Frontal cortex (tissue), 4 donors: ENCODE measurements around the gene MRPL44. TPM values are rescaled to one million over a fixed set of nuclear protein-coding genes. Genes with fewer than 3 reads are reported as not detected.
"Not testable (repeated sequence)": the region's sequence is repeated elsewhere in the genome, so short reads cannot be mapped to it uniquely, and the experiment has no call there.

ENCODE experiments used
- DNase-seq, 2 donors: peaks; one replicate each; pipeline ENCODE4 v3.0.0; 2012; ENCODE audit warnings: low spot score in 2 of 2
- FAIRE-seq: peaks from 2 replicates; lab custom pipeline; 2012; peaks lifted over from hg19 to GRCh38; lab: Jason Lieb, UNC
- total RNA-seq: library from RNA; depleted of rRNA; stranded (reverse); fragments of >200 nt; gene quantifications from one replicate; pipeline ENCODE4 v1.2.3, GENCODE V29; 2014
- donor health status: control.
- donor health status: control.
- donor health status: control.

Gene MRPL44
- total RNA-seq, 1 donor from 2014 or later = 106 TPM

DNA sequence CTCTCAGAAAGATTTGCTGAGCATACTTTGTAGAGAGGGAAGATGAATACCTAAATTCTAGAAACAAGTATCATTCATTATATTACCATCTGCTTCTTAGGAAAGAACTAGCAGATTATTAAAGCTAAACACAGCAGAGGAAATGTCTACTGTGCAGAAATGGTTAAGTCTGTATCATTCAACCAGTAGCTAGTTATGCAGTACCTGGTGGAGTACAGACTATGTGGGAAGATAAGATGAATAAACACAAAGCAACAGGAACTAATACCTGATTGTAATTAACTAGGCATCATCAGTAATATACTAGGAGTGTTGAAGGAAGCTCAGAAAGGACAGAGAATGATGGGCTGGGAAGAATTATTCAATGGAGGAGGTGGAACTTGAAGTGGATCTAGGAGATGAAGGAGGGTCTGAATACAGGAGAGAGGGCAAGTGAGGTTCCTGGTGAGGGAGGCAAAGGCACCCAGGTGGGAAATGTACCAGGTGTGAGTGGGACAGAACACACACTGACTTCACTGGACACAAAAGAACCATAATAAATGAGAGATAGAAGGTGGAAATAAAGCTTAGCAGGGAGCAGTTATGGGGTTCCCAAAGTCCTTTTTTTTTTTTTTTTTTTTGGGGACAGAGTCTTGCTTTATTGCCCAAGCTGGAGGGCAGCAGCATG is 21.7 kb upstream of the MRPL44 start:
- no peak for FAIRE-seq

GRCh38 chr2:223936862-223937326 is 20.4 kb upstream of the MRPL44 start:
- DNase-seq = no peak
- FAIRE-seq = no peak

More for the DNA sequence above, 21.7 kb upstream of the MRPL44 start:
- no peak for DNase-seq

DNA sequence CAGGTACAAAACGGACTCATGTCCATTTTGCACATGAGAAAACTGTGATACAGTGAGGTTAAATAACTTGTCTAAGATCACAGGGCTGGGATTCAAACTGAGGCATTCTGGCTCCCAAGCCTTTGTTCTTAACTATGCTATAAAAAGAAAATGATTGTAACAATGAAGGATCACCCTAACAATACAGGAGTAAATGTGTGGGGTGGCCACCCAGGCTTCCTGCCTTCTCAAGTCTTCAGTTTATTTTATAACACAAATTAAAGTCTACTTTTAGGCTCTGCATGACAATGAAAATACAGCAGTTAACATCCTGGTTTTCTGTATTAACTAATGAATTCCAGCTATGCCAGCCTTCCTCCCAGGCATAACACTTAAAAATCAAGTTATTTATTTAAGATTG is 19.7 kb upstream of the MRPL44 start:
- DNase-seq (no peak), FAIRE-seq (no peak)

- DNase-seq, FAIRE-seq: not testable (repeated sequence)
Measured at GRCh38 chr2:223939438-223939837, 17.8 kb upstream of the MRPL44 start.

DNA sequence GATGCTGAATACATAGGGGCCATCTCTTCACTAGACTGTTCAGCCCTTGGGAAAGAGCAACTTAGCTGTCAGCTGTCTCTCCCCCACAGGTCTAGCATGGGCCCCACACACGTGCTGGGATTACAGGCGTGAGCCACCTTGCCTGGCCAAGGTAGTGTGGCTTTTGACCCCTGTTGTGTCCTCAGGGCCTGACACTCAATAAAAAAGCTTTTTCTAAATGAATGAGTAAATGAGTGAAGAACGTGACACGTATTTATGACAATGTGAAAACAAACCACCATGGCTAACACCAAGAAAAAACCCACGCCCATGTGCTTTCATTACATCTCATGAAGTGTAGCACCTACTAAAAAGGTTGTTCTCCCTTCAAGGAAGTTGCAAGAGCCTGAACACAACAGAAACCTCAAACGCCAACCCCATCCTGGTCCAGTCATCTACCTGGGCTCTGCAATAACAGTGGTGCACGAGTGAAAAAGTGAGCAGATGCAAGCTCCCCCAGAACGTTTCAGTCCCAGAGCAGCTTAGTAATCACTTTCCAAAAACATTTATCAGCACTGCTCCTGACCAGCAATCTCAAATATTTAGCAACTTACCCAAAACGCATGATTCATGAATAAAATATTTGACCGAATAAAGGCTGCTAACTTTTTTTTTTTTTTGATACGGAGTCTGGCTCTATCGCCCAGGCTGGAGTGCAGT is 15.5 kb upstream of the MRPL44 start:
- FAIRE-seq (no peak), DNase-seq (no peak)

DNA sequence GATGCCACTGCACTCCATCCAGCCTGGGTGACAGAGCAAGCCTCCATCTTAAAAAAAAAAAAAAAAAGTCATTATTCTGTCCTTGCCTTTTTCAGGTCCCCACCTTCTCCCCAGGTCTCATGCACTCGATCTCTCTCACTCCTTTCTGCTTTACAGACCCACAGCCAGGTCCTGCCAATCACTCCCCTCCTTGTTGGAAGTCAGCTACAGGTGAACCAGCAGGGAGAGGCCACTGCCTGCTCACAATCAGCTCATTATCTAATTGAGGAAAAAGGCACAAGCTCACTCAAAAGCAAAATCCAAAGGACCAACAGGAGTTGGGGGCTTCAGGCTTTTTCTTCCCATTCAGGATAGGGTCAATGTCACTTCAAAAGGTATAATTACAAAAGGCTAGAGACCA is 14.1 kb upstream of the MRPL44 start:
- no peak for FAIRE-seq
- no peak for DNase-seq

GRCh38 chr2:223943561-223944008 is 13.7 kb upstream of the MRPL44 start:
- DNase-seq = peak; percentile 35 to 39
- no peak for FAIRE-seq

GRCh38 chr2:223944166-223944702 is 13.0 kb upstream of the MRPL44 start:
- DNase-seq (peak; percentile 41 to 50), FAIRE-seq (no peak)

DNA sequence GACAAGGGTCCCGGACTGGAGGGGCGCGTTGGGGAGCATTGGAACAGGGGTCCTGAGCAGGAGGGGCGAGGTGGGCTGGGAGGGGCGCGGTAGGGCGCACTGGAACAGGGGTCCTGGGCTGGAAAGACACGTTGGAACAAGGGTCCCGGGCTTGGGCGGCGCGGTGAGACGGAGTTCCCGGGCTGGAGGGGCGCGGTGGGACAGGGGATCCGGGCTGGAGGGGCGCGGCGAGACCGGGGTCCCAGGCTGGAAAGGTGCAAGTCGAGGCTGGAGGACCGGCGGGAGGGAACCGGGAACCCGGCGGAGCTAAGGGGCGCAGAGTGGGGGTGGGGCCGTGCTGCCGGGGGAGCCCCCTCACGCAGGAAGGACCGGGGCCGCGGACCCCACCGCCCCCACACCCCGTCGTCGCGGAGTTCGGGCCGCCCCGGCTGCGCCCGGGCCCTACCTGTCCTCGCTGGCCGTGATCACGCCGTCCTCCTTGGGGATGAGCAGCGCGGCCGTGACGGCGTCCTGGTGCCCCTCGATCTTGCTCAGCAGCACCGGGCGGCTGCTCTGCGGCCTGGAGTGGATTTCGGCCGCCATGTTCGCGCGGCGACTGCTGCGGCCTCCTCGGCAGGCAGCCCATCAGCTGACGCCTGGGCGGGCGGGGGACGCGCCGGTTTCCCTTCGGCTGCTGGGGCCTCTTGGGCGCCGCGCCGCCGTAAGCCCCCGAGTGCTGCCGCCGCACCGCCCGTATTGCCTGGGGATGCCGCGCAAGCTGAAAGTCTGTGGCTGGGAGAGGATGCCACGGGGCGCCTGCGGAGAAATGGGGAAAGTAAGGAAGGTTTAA is 12.3 kb upstream of the MRPL44 start, which contains the start of gene WDFY1:
Gene WDFY1 (minus strand): TSS at position 633 of the 829 bp plus-strand sequence. CDS start 51 bp downstream, at position 582.
- FAIRE-seq = no peak
- DNase-seq = peak; percentile 97

- DNase-seq (no peak), FAIRE-seq (no peak)
Measured at GRCh38 chr2:223945755-223946154, 11.5 kb upstream of the MRPL44 start.

- DNase-seq (no peak), FAIRE-seq (no peak)
Measured at GRCh38 chr2:223947711-223948205, 9.5 kb upstream of the MRPL44 start.

- DNase-seq = no peak
- no peak for FAIRE-seq
Measured at GRCh38 chr2:223949241-223949840, 7.9 kb upstream of the MRPL44 start.

DNA sequence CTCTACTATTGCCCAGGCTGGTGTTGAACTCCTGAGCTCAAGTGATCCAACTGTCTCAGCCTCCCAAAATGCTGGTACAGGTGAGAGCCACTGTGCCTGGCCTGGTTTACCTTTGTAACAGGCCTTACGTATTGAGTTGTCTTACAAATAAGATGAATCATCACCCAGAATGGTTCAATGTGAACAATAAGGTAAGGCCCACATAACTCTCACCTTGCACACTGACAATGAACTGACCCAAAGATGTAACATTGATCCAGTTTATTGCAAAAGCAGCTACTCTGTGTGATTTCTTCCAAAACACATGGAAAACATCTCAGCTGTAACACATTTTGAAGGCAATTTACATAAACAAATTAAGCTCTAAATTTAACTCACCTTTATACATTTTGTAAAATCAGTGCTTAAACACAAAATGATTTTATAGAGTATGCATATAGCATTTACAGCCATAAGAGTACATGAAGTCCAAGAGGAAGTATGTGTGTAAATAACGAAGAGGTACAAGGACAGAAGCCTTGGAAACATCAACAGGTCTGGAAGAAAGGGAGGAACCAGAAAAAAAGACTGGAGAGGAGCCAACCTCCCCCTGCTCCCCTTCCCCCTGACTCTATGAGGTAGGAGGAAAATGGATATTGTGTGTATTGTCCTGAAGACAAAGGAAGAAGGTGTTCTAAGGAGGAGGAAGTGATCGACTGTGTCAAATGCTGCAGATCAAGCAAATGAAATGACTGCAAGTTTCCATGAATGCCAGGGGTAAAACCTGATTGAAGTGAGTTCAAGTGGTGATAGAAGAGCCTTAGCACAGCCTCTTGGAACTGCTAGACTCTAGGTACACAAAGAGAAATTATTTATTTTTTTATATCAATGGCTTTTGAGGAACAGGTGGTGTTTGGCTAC is 6.6 kb upstream of the MRPL44 start:
- DNase-seq (no peak), FAIRE-seq (no peak)

GRCh38 chr2:223952280-223952968 is 4.8 kb upstream of the MRPL44 start:
- no peak for DNase-seq

DNA sequence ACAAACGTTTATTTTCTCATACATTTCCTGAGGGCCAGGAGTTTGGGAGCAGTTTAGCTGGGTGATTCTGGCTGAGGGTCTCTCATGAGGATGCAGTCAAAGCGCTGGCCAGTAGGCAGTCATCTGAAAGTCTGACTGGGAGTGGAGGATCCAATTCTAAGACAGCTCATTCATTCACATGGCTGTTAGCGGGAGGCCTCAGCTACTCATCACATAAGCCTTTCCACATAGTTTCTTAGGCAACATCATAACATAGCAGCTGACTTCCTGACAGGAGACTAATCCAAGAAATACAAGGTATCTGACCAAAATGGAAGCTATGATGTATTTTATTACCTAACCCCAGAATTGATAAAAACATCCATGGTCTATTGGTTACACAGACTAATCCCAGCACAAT is 2.9 kb upstream of the MRPL44 start:
- DNase-seq (no peak), FAIRE-seq (no peak)

More at GRCh38 chr2:223952280-223952968, 4.8 kb upstream of the MRPL44 start:
- no peak for FAIRE-seq

GRCh38 chr2:223956300-223956699 is 963 bp upstream of the MRPL44 start:
- no peak for DNase-seq

GRCh38 chr2:223959688-223960087 is 2.4 kb downstream of the MRPL44 start:
- DNase-seq = peak in 1 of 2 donors; percentile 11
- no peak for FAIRE-seq

More at GRCh38 chr2:223956300-223956699, 963 bp upstream of the MRPL44 start:
- FAIRE-seq = no peak

GRCh38 chr2:223967981-223968380 is 10.7 kb downstream of the MRPL44 start:
- FAIRE-seq = no peak
- no peak for DNase-seq
